Stimulated activated CD4-positive, alpha-beta T cell treated with anti-CD3 and anti-CD28 coated beads, TNF-alpha, amount 100 ng/mL, for 24 hours (primary cell): ENCODE results near the gene GPR153.
A peak's percentile ranks its signal among the peaks of the same experiment; 100 is the strongest.
"Not testable (repeated sequence)": the region's sequence is repeated elsewhere in the genome, so short reads cannot be mapped to it uniquely, and the experiment has no call there.

Experiments used
- DNase-seq, 3 experiments: peaks; one replicate each; pipeline ENCODE4 v3.0.0-alpha.2; 2020; ENCODE audit warnings: low read depth in 3 of 3

GPR153 gene

DNA sequence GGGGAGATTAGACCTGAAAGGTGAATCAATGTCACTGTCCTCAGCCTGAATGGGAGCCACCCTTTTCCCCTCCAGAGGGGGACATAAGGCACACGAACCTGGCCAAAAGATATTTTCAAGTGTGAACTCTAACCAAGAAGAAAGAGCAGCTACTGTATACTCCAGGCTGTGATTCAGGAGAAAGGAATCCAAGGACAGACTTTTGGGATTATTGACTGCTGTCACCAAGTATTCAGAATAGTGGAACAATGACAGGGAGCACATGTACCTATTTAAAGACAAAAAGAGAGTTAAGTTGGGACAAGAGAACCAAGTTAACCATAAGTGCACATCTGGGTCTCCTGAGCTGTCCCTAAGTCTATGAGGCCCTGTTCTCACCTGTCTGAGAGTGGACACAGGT lies 27.5 kb downstream of the GPR153 start:
- no peak for DNase-seq

DNA sequence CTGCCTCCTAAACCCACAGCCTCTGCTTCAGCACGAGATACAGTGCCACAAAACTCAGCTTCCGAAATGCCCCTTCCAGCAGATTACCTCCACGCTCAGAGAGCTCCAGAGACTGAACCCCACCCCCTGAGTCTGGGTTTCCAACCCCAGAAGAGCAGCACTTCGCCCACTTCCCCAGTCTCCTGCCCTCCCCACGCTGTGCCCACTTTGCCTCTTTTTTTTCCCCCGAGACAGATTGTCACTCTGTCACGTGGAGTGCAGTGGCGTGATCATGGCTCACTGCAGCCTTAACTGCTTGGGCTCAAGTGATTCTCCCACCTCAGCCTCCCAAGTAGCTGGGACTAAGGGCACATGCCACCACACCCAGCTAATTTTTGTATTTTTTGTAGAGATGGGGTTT lies 35.2 kb downstream of the GPR153 start:
- DNase-seq: no peak

DNA sequence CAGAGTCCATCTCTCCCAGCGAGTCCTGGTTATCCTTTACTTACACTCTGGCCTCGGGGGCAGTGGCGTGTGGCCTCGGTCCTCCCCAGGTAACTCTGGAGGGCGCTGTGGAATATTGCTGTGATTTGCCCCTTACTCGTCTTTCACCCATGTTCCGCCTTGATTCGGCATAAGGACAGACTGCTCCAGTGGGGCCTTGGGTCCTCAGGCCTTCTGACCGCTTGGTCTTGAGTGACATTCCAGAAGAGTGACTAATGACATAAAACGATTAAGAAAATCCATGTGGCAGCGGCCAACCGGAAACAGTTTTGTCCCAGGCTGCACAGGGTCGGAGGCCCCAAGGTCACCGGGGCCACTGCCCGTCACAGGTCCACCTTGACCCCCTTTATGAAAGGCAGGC lies 36.2 kb downstream of the GPR153 start:
- no peak for DNase-seq

DNA sequence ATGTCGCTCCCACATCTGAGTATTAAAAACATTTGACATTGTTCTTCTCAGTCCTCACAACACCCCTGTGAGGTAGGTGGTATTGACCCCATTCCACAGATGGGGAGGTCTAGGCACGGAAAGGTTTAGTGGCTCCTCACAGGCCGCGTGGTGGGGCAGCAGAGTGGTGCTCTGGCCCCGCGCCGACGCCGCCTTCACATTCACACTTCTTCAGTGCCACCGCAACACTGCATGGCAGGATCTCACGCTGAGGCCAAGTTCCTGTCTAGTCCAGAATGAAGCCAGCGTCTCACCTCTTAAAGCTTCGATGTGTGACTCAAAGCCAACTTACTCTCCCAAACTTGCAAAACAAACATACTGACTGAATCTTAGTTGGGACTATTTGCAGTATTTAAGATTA lies 37.3 kb downstream of the GPR153 start:
- no peak for DNase-seq

DNA sequence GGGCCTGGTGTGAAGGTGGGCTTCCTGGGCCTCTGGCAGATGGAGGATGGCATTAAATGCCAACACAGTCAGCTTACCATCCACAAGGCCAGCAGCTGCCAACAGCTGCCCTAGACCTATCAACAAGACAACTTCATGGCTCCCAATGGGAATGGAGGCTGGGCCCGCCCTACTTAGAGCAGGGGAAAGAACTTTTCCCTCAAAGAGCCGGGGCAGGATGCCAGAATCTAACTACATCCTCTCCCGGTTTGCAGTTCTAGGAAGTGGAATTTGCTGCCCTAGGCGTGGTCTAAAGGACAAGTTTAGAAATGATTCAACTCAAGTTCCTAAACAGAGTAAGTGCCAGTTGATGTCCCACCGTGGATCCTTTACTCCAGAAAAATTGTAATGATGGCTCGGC lies 38.3 kb downstream of the GPR153 start:
- DNase-seq: no peak

DNA sequence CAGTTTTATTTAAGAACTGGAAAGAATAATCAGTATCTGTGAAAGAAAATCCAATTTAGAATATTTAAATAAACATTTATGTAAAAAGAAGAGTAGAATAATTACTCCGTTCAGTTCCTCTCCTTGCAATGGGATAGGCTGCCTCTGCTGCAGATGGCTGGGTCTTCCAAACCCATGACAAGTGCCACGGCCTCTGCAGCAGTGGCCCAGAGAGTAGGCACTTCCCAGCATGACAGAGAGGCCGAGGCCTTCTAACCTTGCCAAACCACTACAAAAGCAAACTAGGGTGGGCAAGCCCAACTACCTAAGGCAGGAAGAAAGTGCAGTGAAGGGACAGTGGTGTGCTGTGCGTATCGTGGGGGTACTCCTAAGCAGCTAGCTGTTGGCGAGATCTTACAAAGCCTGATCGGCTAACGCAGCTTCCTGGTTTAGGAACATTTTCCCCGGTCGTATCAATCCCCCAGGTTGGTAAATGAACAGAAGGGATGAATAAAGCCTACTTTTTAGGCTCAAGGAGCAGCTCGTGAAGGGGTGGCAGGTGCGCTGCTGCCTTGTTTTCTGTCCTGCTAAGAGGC lies 39.6 kb downstream of the GPR153 start:
- no peak for DNase-seq

DNA sequence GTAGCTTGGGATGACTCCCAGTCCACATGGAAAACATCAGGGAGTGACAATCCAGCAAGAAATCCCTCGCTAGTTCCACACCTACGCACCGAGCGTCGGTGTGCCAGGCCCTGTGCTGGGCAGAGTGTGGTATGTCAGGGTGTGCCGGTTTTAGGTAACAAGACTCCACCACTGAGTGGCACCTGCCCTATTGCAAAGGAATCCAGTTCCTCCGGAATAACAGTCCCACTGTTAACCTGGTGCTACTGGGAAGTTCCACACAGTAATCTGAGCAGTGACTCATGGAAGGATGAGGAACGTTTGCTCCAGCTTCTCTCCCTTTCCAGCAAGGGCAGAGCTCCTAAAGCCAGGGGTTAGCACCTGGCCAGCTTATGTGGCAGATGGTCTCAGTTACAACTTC lies 40.7 kb downstream of the GPR153 start:
- no peak for DNase-seq

DNA sequence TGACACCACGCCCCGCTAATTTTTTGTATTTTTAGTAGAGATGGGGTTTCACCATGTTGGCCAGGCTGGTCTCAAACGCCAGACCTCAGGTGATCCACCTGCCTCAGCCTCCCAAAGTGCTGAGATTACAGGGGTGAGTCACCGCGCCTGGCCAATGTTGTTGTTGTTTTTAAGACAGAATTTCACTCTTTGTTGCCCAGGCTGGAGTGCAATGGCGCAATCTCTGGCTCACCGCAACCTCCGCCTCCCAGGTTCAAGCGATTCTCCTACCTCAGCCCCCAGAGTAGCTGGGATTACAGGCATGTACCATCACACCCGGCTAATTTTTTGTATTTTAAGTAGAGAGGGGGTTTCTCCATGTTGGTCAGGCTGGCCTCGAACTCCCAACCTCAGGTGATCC lies 41.3 kb downstream of the GPR153 start:
- DNase-seq: not testable (repeated sequence)

DNA sequence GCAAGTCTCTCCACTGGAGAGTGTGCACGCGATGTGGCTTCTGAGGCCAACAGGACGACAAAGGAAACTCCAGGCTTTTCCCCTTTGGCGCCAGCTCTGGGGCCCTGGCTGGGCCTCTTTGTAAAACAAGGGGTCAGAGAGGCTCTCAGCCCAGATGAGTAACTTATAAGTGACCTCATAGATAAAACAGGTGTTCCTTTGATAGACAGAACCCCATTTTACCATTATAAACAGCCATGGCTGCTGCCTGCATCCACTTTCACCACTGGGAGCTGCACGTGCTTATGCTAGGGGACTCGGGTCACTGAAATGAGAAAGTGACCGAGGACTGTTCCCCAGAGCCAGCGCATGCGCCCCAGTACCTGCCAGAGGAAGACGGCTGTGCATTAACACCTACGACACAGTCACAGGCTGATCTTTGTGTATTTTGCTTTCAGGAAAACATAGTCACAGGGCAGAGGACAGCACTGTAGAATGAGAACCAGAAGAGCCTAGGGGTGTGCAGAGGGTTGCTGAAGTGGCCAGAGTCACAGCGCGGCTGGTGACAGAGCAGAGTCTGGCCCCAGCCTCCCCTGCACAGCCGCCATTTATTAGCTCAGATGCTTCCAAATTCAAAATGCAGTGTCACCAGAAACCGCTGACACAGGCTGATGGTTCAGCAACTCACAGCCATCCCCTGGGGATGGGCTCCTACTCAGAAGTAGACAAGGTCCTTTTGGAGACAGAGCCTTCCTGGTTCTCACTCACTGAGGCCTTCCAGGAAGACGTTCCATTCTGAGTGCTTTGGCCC lies 42.3 kb downstream of the GPR153 start:
- DNase-seq: no peak

DNA sequence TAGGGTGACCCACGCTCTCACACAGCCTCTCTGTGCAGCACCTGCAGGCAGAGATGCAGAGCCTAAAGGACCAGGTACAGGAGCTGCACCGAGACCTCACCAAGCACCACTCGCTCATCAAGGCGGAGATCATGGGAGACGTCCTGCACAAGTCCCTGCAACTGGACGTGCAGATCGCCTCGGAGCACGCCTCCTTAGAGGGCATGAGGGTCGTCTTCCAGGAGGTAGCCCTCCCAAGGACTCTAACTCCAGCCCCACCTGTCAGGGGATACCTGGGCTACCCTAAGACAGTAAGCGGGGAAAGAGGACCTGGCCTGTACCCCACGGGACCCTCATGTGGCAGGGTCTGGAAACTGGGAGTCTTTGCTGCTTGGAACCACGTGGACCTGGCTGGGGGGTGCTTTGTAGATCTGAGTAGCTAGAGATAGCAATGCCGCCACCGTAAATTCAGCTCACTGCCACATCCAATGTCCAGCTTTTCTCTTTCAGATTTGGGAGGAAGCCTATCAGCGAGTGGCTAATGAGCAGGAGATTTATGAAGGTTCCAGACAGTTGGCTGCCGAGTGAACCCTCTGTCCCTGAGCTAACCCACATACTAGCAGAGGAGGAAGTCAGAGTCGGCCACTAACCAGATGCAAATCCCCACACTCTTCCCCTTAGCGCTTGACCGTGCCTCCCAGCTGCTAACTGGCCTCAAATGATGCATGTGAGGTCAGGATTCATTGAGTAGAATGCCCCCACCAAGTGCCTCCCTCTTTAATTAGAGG lies 48.5 kb downstream of the GPR153 start:
- no peak for DNase-seq

DNA sequence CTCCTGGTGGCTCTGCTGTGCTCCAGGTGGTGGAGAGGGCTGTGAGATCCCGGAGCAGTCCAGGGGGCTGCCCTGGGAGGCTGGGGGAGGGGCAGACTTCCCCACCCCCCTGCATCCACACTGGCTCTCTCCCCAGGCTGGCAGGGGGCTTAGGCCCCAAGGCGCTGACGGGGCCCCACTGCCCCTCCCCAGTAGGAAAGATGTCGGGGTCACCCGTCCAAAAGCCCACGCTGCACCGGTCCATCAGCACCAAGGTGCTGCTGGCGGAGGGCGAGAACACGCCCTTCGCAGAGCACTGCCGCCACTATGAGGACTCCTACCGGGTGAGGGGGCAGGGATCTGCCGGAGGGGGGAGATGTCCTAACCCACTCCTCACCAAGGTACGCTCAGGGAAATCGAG lies 49.2 kb downstream of the GPR153 start:
- no peak for DNase-seq

DNA sequence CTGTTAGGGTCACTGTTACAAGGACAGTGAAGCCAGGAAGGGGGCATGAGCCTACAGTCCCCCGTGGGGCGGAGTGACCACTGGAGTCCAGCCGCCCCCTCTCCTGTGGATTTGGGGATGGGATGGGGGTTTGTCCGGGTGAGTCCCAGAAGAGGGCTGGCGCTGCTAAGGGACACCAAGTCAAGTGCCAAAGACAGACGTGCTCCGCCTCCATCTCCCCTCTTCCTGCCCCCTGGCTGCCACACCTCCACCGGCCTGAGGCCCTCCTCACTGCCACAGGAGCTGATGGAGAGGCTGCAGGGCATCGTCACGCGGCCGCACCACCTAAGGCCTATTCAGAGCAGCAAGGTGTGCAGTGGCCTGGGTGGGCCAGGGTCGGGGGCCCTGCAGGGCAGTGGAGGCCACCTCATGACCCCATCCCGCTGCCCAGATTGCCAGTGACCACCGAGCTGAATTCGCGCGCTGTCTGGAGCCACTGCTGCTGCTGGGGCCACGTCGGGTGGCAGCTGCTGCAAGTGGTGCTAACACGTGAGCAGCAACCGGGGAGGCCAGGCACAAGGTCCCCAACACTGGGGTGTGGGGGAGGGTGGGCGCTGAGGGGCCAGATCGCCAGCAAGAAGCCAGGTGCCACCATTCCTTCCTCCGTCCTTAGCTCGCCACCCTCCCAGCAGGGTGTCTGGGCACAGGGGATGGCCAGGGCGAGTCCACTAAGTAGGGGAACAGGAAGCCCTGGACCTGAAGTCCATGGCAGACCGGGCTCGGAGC lies 50.1 kb downstream of the GPR153 start:
- DNase-seq: no peak

DNA sequence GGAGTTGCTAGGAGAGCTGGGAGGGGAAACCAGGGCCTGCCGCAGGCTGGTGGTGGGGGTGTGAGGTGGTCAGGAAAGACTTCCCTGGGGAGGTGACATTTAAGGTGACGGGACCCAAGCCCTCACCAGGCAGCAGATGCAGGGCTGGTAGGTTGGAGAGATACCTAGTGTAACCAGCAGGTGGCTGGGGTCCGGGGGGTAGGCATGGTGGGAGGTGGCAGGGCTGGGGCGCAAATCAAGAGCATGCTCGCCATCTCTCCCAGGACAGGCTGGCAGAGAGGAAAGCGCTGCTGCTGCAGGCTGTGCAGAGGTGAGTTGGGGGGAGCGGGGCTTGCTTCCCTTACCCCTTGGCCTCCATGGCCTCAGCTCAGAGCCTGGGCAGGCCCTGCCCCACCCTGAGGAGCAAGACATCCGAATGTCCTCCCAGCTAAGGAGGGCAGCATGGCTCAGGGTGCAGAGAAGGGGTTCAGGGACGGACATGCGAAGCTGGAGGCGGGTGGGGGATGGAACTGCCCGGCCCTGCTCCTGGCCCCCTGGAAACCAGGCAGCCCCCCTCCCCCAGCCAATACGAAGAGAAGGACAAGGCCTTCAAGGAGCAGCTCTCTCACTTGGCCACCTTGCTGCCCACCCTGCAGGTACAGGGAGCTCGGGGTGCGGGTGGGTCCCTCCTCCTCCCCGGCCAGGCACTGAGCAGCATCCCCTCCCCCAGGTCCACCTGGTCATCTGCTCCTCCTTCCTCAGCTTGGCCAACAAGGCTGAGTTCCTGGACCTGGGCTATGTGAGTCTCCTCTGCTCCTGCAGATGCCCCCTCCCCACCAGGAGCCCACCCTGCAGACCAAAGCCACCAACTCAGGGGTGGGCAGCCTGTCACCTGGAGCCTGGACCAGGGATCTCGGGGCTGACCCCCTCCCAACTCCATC lies 51.0 kb downstream of the GPR153 start:
- DNase-seq: no peak

DNA sequence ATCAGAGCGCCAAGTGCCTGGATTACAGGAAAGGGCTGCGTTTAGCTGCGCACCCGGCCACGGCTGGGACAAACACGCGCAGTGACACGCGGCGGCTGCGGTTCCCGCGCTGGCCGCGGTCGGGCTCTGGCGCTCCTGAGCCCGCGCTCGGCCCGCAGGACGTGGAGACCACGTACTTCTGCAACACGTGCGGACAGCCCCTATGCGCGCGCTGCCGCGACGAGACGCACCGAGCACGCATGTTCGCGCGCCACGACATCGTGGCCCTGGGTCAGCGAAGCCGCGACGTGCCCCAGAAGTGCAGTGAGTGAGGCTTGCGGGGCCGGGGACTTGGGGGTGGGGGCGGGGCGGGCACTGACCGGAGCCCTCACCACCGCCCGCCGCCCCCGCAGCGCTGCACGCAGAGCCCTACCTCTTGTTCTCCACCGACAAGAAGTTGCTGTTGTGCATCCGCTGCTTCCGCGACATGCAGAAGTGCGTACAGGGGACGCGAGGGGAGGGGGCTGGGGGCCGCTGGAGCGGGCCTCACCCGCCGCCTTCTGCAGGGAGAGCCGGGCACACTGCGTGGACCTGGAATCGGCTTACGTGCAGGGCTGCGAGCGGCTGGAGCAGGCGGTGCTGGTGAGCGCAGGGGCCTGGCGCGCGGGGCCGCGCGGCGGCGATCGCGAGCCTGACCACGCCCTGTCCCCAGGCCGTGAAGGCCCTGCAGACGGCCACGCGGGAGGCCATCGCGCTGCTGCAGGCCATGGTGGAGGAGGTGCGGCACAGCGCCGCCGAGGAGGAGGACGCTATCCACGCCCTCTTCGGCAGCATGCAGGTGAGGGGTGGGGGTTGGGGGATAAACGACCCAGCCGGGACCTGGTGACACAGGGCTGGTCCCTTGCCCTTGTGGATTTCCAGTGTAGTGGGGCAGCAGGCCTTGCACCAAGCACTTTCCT lies 51.9 kb downstream of the GPR153 start:
- peak in 1 of 3 experiments; percentile 31 for DNase-seq

DNA sequence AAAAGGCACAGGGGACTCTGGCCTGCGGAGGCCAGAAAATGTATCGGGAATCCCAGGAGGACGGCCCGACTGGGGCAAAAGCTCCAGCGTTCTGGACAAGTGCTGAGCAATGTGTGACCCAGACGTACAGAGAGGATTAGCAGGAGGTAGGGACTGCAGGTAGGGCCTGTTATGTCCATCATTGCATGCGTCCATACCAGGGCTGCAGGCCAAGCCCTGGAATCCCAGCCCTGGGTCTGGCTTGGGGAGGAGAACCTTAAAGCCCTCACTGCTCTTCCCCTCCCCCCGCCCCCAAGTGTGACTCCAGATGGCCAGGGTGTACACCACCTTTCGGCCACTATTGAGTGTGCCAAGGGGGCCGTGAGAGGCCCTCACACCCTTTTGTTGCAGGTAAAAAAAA lies 53.0 kb downstream of the GPR153 start:
- DNase-seq: no peak

DNA sequence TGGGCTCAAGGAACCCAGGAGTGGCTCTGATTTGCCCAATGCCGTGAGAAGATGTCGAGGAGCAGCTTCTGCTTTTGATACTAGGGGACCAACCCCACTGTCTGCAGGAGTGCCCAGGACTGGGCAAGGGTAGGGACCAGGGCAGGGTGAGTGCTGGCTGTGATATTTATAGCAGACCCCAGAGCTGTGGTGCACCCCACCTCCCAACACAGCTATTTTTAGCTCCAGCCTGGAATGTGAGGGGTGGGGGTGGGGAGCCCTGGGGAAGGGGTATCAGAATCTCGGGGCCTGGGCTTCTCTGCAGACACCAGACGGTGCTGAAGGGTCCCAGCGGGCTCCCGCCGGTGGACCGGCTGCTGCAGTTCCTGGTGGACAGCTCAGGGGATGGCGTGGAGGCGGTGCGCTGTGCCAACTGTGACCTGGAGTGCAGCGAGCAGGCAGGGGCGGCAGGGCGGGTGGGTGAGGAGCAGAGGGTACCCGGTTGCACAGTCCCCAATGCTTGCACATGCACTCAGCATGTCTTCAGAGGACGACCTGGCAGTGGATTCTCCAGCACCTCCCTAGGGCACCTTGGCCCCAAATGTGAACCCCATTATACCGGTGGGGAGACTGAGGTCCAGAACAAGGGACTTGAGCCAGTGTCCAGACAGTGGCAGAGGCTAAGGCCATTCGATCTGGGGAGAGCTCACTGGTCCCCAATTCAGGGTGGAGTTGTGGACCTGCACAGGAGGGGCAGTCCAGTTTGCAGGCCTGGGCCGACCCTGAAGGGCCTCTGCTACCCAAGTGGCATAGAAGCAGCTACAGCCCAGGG lies 53.6 kb downstream of the GPR153 start:
- no peak for DNase-seq

DNA sequence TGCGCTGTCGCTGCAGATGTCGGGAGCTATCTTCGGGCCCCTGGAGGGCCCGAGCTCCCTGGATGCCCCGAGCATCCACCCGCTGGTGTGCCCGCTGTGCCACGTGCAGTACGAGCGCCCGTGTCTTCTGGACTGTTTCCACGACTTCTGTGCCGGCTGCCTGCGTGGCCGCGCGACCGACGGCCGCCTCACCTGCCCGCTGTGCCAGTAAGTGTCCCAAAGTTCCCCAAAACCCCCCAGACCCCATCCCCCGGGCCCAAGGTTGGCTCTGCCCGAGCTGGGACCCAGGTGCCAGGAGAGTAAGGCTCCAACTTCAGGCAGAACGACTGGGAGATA lies 54.4 kb downstream of the GPR153 start:
- no peak for DNase-seq

DNA sequence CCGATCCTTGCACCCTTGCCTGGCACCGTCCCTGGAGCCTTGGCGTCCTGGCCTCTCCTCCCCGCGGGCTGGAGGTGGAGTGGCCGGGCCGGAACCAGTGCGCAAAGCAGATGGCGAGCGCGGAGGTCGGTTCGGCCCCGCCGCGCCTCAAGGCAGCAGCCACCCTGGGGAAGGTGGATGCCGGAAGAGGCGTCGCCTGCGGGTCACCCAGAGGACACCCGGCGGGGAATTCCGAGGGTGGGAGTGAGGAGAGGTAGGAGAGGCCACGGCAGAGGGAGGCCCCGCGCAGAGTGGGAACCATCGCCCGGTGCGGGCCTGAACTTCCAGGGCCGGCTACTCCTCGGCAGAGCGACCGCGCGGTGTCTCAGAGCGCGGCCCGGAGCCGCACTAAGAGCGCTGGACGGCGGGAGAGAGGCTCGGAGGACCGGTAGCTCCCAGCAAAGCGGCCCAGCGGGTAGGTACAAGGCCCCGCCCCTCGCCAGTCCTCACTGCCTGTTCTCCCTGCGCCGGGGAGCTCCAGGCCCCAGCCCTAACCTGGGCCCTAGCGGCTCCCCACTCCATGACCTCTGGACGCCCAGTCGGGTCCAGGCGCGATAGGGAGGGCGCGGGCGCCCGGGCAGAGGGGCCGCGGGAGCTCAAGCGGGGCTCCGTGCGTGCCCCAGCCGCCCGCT lies 54.9 kb downstream of the GPR153 start, which contains the start of gene RNF207:
Gene RNF207 (plus strand): TSS at position 271 of the 671 bp plus-strand sequence. CDS start 417 bp downstream, outside the sequence.
- peak; percentile 31 to 79 (median 48) for DNase-seq

DNA sequence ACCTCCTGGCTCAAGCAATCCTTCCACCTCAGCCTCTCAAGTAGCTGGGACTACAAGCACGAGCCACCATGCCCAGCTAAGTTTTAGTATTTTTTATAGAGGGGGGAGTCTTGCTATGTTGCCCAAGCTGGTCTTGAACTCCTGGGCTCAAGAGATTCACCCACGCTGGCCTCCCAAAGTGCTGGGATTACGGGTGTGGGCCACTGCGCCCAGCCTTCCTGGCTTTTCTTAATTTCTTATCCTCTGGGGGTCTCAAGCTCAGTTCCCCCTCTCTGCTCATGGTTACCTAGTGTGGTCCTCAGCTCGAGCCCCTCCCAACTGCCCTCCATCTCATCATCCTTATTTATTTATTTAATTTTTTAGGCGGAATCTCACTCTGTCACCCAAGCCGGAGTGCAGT lies 58.6 kb downstream of the GPR153 start:
- no peak for DNase-seq
